Panc1 (cell line): ENCODE measurements around the gene HOTAIR. TPM values are rescaled to one million over a fixed set of nuclear protein-coding genes. Genes with fewer than 3 reads are reported as not detected.

Source experiments
- ATAC-seq: fragments of 200-7000 bp; cut with Tn5 transposase; 2 replicates; pipeline ENCODE4 v1.9.1; 2020; ENCODE audit warnings: mild to moderate bottlenecking, moderate library complexity
- BruUV-seq: library from RNA; stranded (reverse); fragments of 400-500 nt; replicated peaks from 2 replicates; lab custom pipeline; 2021; lab: Mats Ljungman, UMichigan
- CTCF ChIA-PET: fragments of 300-600 bp; sonication (Branson Sonifier 250); formaldehyde crosslinking; loops from one replicate; lab custom pipeline; 2022; ENCODE audit warnings: antibody characterized with exemption; lab: Charles Lee
- POLR2A ChIA-PET: fragments of 300-600 bp; sonication (Branson Sonifier 250); formaldehyde crosslinking; loops from one replicate; lab custom pipeline; 2022; ENCODE audit warnings: antibody characterized with exemption; lab: Charles Lee
- DNase-seq: peaks from one replicate; pipeline ENCODE4 v3.0.0-alpha.2; 2010; ENCODE audit warnings: low read depth, low spot score
- H3K27ac ChIP-seq: 2 replicates; pipeline ENCODE4 v1.5.1; 2011; ENCODE audit warnings: mild to moderate bottlenecking, low read length, inconsistent platforms
- H3K27me3 ChIP-seq: fragments of 200-500 bp; sonication (Bioruptor generic); 2 replicates; pipeline ENCODE4 v1.6.0; 2014; ENCODE audit warnings: low read length, inconsistent platforms; ENCODE audit not compliant: control insufficient read depth, insufficient read depth
- H3K36me3 ChIP-seq: fragments of 200-500 bp; sonication (Bioruptor generic); 2 replicates; pipeline ENCODE4 v1.5.1; 2014; ENCODE audit warnings: inconsistent platforms, mild to moderate bottlenecking, low read length, moderate library complexity; ENCODE audit not compliant: control insufficient read depth, insufficient read depth
- H3K4me1 ChIP-seq: 2 replicates; pipeline ENCODE4 v1.5.1; 2011; ENCODE audit warnings: inconsistent platforms, mild to moderate bottlenecking, low read length, moderate library complexity; ENCODE audit not compliant: control insufficient read depth, insufficient read depth
- H3K4me3 ChIP-seq, 2 experiments: 2 replicates each; pipeline ENCODE4 v1.5.1; 2011 to 2012; ENCODE audit warnings: low read depth in 2 of 2, low read length in 2 of 2, mild to moderate bottlenecking in 2 of 2, inconsistent platforms in 1 of 2, moderate library complexity in 1 of 2
- H3K9me3 ChIP-seq: fragments of 200-500 bp; sonication (Bioruptor generic); 2 replicates; pipeline ENCODE4 v1.5.1; 2014; ENCODE audit warnings: low read depth, mild to moderate bottlenecking, inconsistent platforms, low read length, moderate library complexity; ENCODE audit not compliant: control insufficient read depth, insufficient read depth
- POLR2AphosphoS5 ChIP-seq: IDR thresholded peaks from 2 replicates; pipeline ENCODE4 v1.6.1; 2012; ENCODE audit warnings: mild to moderate bottlenecking, low read depth, low read length, moderate library complexity
- SIN3A ChIP-seq: IDR thresholded peaks from 2 replicates; pipeline ENCODE4 v1.6.1; 2012; ENCODE audit warnings: low read depth, mild to moderate bottlenecking, low read length, moderate library complexity, borderline replicate concordance; ENCODE audit not compliant: insufficient read depth
- TCF7L2 ChIP-seq: IDR thresholded peaks from 2 replicates; pipeline ENCODE4 v1.6.1; 2011; ENCODE audit warnings: mild to moderate bottlenecking, low read depth, low read length, inconsistent platforms
- in situ Hi-C: cut with HindIII; loops from 2 replicates; pipeline ENCODE4 v1.10.0; 2016; ENCODE audit warnings: low sequenced_read_pairs, low pct_unique_long_range_greater_than_20kb
- intact Hi-C: fragments of 100-400 bp; cut with micrococcal nuclease; formaldehyde crosslinking; loops from one replicate; pipeline ENCODE4 v1.10.0; 2022; ENCODE audit not compliant: unreplicated experiment
- total RNA-seq: library from RNA; stranded (reverse); gene quantifications from one replicate; pipeline ENCODE4 v1.2.1, GENCODE V29; 2021; ENCODE audit not compliant: unreplicated experiment
- TF ChIP-seq, protein P1 (sequence below), 2 experiments: IDR thresholded peaks; 2 replicates each; pipeline ENCODE4 v1.6.1; 2011 to 2012; ENCODE audit warnings: low read depth in 2 of 2, control low read depth in 1 of 2, low read length in 1 of 2, mild to moderate bottlenecking in 1 of 2, moderate library complexity in 1 of 2; ENCODE audit not compliant: insufficient read depth in 1 of 2
- TF ChIP-seq, protein P2 (sequence below): fragments of 450-650 bp; IDR thresholded peaks from 2 replicates; pipeline ENCODE4 v1.5.1; 2017; ENCODE audit warnings: mild to moderate bottlenecking

HOTAIR gene
- total RNA-seq, 1 experiment from 2014 or later = 31.7 TPM

DNA sequence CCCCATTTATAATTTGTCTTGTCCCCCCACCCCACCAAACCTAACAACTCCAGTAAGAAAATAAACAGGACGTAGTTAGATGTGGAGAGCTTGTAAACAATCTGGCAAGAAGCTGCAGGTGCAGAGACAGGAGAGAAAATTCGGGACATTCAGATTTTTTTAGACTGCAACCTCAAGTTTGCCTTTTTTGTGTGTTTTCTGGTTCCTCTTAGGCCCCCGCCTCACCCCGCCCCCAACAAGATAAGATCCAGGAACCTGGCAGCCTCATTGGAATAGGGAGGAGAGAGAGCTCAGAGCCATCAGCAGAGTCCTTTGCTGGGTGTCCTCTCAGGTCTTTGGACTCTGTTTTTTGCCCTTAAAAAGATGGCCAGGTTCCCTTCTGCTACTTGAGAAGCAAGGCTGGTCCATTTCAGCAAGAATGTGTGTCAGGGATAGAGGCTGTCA, 13.1 kb upstream of the HOTAIR start:
- H3K36me3 ChIP-seq = no peaks in the 10 kb centered on the region
- peak overlapping the region; percentile 99 for H3K27ac ChIP-seq
- TF ChIP-seq TCF7L2 = no peak
- 0 out of 2 replicates have a peak, but pooled peaks have one; percentile 47 for TF ChIP-seq SIN3A
- H3K9me3 ChIP-seq = no peaks in the 10 kb centered on the region
- intact Hi-C loops = no loop called here
- ATAC-seq = no peak
- H3K27me3 ChIP-seq = no peaks in the 10 kb centered on the region
- no peak for DNase-seq
- H3K4me3 ChIP-seq = peak overlapping the region; percentile 66 to 67
- in situ Hi-C loops = no loop called here
- POLR2A ChIA-PET = interaction anchor here (0.6 to 1.8 kb wide), 3 partner anchors 10 to 15 kb away, joined by 3 to 9 read pairs (median 4); no protein-coding TSS in a partner anchor
- CTCF ChIA-PET = interaction anchor here (0.7 to 1.3 kb wide), 5 partner anchors 10 to 214 kb away, joined by 3 to 8 read pairs (median 5); no protein-coding TSS in a partner anchor
- no TSS peak for BruUV-seq
- H3K4me1 ChIP-seq = peaks cover 16% of the 10 kb centered on the region

DNA sequence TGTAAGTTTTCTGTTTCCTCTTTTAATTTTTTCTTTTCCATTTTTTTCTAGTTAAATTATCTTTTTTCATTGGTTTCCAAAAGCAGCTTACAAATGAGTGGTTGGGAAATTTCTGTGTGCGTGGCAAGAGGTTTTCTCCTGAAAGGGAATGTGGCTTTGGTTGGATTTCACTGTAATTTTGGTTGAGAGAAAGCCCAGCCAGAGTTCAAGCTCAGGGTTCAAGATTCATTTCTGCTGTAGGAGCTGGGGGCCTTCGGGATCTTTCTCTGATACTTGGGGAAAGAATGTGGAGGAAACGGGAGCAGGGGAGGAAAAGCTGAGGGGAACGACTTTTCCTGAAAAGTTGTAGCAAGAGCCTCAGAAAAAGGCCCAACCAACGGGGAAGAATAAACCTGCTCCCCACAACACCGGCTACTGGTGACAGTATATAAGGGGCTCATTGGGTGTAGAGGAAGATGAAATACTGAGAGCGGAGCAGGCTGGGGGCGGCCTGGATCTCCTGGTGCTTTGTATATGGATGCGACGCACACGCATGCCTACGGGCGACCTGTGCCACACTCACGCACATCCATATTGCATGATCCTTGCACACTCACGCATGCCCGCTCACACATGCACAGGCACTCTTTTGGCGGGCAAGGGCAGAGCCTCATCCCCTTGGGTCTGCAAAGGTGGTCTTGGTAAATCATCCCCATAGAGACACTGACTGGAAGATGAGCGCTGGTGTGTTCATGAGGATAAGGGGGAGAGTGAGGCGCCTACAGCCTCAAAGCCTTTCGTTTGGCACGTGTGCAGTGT, 12.1 kb upstream of the HOTAIR start:
- Histone ChIP-seq H3K27ac (peak overlapping the region; percentile 99), H3K9me3 (no peaks in the 10 kb centered on the region), H3K4me1 (peaks cover 9% of the 10 kb centered on the region), H3K27me3 (no peaks in the 10 kb centered on the region), H3K36me3 (no peaks in the 10 kb centered on the region), H3K4me3 (peak overlapping the region; percentile 66 to 67)
- DNase-seq = no peak
- no peak for ATAC-seq
- ChIA-PET POLR2A (interaction anchor here (0.6 to 1.8 kb wide), 4 partner anchors 11 to 161 kb away, joined by 3 to 9 read pairs (median 4); no protein-coding TSS in a partner anchor), CTCF (interaction anchor here (0.8 to 1.1 kb wide), 2 partner anchors 214 to 233 kb away, joined by 3 read pairs; no protein-coding TSS in a partner anchor)
- TF ChIP-seq, protein P1, sequence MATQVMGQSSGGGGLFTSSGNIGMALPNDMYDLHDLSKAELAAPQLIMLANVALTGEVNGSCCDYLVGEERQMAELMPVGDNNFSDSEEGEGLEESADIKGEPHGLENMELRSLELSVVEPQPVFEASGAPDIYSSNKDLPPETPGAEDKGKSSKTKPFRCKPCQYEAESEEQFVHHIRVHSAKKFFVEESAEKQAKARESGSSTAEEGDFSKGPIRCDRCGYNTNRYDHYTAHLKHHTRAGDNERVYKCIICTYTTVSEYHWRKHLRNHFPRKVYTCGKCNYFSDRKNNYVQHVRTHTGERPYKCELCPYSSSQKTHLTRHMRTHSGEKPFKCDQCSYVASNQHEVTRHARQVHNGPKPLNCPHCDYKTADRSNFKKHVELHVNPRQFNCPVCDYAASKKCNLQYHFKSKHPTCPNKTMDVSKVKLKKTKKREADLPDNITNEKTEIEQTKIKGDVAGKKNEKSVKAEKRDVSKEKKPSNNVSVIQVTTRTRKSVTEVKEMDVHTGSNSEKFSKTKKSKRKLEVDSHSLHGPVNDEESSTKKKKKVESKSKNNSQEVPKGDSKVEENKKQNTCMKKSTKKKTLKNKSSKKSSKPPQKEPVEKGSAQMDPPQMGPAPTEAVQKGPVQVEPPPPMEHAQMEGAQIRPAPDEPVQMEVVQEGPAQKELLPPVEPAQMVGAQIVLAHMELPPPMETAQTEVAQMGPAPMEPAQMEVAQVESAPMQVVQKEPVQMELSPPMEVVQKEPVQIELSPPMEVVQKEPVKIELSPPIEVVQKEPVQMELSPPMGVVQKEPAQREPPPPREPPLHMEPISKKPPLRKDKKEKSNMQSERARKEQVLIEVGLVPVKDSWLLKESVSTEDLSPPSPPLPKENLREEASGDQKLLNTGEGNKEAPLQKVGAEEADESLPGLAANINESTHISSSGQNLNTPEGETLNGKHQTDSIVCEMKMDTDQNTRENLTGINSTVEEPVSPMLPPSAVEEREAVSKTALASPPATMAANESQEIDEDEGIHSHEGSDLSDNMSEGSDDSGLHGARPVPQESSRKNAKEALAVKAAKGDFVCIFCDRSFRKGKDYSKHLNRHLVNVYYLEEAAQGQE (IDR thresholded peaks at IDR 0.05; ENCODE audit: insufficient read depth in 1 of 2, low read depth in 2 of 2, low read length in 1 of 2) = no peak
- TF ChIP-seq, protein P2, sequence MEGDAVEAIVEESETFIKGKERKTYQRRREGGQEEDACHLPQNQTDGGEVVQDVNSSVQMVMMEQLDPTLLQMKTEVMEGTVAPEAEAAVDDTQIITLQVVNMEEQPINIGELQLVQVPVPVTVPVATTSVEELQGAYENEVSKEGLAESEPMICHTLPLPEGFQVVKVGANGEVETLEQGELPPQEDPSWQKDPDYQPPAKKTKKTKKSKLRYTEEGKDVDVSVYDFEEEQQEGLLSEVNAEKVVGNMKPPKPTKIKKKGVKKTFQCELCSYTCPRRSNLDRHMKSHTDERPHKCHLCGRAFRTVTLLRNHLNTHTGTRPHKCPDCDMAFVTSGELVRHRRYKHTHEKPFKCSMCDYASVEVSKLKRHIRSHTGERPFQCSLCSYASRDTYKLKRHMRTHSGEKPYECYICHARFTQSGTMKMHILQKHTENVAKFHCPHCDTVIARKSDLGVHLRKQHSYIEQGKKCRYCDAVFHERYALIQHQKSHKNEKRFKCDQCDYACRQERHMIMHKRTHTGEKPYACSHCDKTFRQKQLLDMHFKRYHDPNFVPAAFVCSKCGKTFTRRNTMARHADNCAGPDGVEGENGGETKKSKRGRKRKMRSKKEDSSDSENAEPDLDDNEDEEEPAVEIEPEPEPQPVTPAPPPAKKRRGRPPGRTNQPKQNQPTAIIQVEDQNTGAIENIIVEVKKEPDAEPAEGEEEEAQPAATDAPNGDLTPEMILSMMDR = no peak
- TF ChIP-seq TCF7L2 (no peak; the same call in 1 of the 2 replicates), POLR2AphosphoS5 (no peak), SIN3A (no peak)
- intact Hi-C loops (no loop called here), in situ Hi-C loops (no loop called here)
- TSS peak; percentile 37 for BruUV-seq
